Measurements from ENCODE around the gene MLXIPL. TPM values are rescaled to one million over a fixed set of nuclear protein-coding genes. Genes with fewer than 3 reads are reported as not detected.

The MLXIPL gene
- total and polyA plus RNA-seq, 2 of the 8 experiments (the other 6 are each of a cell fraction or from before 2014, with no cell fraction given): 9.4 to 10.6 TPM

DNA sequence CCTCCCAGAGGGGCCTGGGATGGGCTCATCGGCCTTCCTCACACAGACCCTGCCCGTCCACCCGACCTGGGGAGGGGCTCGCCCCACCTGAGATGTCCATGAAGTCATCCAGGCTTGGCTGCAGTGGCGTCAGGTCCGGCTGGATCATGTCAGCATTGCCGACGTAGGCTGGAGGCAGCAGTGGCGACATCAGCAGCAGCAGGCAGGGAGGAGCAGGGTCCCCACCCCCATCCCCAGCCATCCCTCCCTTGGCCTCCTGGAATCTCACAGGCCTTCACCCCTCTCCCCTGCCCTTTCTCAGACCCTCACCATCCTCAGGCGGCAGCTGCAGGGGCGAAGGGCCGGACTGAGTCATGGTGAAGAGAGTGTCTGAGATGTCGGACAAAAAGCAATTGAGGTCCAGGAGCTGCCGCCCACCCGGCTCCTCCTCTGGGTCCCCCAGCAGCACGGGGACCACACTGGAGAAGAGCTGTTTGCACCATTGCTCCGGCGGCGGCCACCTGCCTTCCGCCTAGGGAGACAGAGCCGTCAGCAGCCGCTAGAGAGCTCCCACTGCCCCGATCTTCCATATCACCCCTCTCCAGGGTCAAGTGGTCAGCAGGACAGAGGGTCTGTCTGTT, 18.6 kb downstream of the MLXIPL start (continued):
- TF ChIP-seq, protein P1, sequence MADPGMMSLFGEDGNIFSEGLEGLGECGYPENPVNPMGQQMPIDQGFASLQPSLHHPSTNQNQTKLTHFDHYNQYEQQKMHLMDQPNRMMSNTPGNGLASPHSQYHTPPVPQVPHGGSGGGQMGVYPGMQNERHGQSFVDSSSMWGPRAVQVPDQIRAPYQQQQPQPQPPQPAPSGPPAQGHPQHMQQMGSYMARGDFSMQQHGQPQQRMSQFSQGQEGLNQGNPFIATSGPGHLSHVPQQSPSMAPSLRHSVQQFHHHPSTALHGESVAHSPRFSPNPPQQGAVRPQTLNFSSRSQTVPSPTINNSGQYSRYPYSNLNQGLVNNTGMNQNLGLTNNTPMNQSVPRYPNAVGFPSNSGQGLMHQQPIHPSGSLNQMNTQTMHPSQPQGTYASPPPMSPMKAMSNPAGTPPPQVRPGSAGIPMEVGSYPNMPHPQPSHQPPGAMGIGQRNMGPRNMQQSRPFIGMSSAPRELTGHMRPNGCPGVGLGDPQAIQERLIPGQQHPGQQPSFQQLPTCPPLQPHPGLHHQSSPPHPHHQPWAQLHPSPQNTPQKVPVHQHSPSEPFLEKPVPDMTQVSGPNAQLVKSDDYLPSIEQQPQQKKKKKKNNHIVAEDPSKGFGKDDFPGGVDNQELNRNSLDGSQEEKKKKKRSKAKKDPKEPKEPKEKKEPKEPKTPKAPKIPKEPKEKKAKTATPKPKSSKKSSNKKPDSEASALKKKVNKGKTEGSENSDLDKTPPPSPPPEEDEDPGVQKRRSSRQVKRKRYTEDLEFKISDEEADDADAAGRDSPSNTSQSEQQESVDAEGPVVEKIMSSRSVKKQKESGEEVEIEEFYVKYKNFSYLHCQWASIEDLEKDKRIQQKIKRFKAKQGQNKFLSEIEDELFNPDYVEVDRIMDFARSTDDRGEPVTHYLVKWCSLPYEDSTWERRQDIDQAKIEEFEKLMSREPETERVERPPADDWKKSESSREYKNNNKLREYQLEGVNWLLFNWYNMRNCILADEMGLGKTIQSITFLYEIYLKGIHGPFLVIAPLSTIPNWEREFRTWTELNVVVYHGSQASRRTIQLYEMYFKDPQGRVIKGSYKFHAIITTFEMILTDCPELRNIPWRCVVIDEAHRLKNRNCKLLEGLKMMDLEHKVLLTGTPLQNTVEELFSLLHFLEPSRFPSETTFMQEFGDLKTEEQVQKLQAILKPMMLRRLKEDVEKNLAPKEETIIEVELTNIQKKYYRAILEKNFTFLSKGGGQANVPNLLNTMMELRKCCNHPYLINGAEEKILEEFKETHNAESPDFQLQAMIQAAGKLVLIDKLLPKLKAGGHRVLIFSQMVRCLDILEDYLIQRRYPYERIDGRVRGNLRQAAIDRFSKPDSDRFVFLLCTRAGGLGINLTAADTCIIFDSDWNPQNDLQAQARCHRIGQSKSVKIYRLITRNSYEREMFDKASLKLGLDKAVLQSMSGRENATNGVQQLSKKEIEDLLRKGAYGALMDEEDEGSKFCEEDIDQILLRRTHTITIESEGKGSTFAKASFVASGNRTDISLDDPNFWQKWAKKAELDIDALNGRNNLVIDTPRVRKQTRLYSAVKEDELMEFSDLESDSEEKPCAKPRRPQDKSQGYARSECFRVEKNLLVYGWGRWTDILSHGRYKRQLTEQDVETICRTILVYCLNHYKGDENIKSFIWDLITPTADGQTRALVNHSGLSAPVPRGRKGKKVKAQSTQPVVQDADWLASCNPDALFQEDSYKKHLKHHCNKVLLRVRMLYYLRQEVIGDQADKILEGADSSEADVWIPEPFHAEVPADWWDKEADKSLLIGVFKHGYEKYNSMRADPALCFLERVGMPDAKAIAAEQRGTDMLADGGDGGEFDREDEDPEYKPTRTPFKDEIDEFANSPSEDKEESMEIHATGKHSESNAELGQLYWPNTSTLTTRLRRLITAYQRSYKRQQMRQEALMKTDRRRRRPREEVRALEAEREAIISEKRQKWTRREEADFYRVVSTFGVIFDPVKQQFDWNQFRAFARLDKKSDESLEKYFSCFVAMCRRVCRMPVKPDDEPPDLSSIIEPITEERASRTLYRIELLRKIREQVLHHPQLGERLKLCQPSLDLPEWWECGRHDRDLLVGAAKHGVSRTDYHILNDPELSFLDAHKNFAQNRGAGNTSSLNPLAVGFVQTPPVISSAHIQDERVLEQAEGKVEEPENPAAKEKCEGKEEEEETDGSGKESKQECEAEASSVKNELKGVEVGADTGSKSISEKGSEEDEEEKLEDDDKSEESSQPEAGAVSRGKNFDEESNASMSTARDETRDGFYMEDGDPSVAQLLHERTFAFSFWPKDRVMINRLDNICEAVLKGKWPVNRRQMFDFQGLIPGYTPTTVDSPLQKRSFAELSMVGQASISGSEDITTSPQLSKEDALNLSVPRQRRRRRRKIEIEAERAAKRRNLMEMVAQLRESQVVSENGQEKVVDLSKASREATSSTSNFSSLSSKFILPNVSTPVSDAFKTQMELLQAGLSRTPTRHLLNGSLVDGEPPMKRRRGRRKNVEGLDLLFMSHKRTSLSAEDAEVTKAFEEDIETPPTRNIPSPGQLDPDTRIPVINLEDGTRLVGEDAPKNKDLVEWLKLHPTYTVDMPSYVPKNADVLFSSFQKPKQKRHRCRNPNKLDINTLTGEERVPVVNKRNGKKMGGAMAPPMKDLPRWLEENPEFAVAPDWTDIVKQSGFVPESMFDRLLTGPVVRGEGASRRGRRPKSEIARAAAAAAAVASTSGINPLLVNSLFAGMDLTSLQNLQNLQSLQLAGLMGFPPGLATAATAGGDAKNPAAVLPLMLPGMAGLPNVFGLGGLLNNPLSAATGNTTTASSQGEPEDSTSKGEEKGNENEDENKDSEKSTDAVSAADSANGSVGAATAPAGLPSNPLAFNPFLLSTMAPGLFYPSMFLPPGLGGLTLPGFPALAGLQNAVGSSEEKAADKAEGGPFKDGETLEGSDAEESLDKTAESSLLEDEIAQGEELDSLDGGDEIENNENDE (IDR thresholded peaks at IDR 0.05; ENCODE audit: insufficient replicate concordance, low read length): no peak
- TF ChIP-seq CEBPB (IDR thresholded peaks at IDR 0.05; ENCODE audit: low read depth, low read length): no peak
